HG03442 (cell line): Measurements from ENCODE around the gene KCNT2.
A peak's percentile ranks its signal among the peaks of the same experiment; 100 is the strongest.
"Not testable (repeated sequence)": the region's sequence is repeated elsewhere in the genome, so short reads cannot be mapped to it uniquely, and the experiment has no call there.

ENCODE experiments used
- ATAC-seq: cut with Tn5 transposase; IDR thresholded peaks from one replicate; pipeline ENCODE4 v1.9.1; 2021; ENCODE audit warnings: mild to moderate bottlenecking, moderate library complexity; ENCODE audit not compliant: unreplicated experiment

KCNT2 gene

GRCh38 chr1:196344453-196344852 lies 263.8 kb downstream of the KCNT2 start:
- ATAC-seq = no peak

DNA sequence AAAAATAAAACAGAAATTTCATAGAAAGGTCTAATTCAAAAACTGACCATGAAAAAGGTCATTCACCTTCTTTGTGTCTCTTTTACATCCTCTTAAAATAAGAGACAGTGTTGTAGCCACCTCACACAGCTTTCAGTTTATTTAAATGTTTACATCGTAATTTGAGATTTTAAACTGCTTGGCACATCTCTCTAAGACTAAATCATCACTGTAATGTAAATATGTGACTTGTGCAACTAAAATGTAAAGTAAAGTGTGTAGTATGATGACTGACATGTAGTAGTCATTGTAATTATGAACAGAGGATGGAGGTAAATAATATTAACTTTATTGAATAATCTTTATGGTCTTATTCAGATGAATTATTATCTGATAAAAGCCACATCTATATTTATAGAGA lies 283.9 kb downstream of the KCNT2 start:
- ATAC-seq = no peak

- no peak for ATAC-seq
Measured at GRCh38 chr1:196323869-196324268, 284.4 kb downstream of the KCNT2 start.

GRCh38 chr1:196319301-196319700 lies 288.9 kb downstream of the KCNT2 start:
- no peak for ATAC-seq

DNA sequence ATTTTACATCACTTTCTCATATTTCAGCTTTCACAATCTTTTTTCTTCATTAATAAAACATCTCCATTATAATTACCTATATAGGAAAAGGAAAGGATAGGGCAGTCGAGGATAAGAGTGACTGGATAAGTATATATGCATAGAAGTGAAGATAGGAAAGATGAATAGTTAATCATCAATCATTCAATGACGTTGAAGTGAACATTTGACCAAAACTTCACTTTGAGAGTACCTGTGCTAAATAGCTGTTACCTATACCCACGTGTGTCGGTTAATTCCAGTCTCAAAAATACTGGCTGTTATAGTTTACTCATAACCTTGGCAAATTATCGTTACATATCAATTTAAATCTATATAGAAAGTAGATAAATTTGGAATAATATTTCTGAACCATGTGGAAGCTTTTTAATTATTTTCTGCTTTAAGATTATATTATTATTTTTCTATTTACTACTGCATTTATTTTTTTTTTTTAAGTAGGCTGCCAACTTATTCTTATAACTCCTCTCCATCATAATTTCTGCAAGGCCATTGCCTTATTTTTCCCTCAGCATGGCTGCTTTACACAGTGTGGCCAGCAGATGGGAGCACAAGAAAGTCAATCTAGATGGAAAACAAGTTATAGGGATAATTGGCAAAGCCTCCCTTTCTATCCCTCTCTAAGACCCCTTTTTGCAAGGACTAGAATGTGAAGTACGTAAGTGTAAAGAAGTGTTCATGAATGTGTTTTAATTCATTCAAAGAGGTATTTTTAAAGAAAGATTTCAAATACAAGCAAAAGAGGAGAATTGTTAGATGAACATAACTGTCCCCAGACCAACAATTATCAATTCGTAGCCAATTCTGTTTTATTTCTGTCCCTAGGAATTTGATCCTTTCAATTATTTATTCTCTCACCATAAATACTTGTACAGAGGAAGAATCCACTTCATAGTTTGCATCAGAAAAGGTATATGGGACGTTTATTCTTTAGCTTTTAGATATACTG lies 290.4 kb downstream of the KCNT2 start:
- no peak for ATAC-seq

GRCh38 chr1:196312739-196313138 lies 295.5 kb downstream of the KCNT2 start:
- ATAC-seq = no peak

GRCh38 chr1:196309386-196309785 lies 298.9 kb downstream of the KCNT2 start:
- peak; percentile 65 for ATAC-seq

DNA sequence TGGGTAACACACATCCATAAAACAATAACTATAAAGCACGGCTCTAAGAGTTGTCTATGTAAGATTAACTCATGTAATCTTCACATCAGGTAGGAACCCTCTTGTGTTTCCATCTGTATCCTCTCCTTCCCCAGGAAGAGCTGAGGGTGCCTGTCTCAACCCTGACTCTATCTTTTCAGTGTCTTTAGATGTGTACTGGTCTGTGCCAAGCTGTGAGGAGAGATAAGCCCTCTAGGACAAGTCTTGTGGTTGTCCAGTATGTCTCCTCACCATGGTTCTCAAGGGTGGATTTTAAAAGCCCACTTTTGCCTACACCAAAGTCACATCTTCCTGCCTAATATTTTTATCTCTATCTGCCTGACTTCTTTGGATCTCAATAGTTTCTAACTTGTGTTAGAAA lies 300.1 kb downstream of the KCNT2 start:
- ATAC-seq = no peak

- no peak for ATAC-seq
Measured at GRCh38 chr1:196306421-196306820, 301.8 kb downstream of the KCNT2 start.

GRCh38 chr1:196305216-196305615 lies 303.0 kb downstream of the KCNT2 start:
- no peak for ATAC-seq

GRCh38 chr1:196302981-196303380 lies 305.3 kb downstream of the KCNT2 start:
- ATAC-seq = no peak

DNA sequence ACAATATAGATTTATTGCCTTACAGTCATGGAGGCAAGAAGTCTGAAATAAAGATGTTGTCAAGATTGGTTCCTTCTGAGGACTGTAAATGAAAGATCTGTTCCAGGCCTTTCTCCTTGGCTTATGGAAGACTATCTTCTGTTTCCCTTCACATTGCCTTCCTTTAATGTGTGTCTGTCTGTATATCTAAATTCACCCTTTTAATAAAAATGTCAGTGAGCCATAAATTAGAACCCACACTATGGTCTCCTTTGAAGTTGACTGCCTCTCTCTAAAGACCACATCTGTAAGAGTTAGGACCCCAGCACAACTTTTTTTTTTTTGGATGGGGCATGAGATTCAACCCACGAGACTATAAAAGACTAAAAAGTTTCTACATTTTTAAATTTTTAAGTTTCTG lies 305.8 kb downstream of the KCNT2 start:
- no peak for ATAC-seq

DNA sequence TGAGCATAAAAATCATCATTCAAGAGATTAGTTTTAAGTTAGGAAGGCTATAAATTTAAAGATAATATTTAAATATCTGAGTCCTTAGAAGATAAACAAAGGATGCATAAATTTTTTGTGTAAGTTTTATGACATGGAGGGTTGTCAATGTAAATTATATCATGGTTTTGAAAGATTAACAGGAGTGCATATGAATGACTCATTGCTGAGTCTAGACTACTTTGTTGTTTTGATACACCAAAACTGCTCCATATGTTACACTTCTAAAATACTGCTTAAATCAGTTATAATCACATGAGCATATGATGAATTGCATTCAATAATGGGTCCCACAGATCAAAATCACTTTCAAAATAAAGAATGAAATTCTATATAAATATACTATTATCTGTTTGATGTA lies 312.5 kb downstream of the KCNT2 start:
- ATAC-seq = no peak

GRCh38 chr1:196278816-196279215 lies 329.4 kb downstream of the KCNT2 start:
- ATAC-seq = no peak

- no peak for ATAC-seq
Measured at GRCh38 chr1:196277860-196278259, 330.4 kb downstream of the KCNT2 start.

DNA sequence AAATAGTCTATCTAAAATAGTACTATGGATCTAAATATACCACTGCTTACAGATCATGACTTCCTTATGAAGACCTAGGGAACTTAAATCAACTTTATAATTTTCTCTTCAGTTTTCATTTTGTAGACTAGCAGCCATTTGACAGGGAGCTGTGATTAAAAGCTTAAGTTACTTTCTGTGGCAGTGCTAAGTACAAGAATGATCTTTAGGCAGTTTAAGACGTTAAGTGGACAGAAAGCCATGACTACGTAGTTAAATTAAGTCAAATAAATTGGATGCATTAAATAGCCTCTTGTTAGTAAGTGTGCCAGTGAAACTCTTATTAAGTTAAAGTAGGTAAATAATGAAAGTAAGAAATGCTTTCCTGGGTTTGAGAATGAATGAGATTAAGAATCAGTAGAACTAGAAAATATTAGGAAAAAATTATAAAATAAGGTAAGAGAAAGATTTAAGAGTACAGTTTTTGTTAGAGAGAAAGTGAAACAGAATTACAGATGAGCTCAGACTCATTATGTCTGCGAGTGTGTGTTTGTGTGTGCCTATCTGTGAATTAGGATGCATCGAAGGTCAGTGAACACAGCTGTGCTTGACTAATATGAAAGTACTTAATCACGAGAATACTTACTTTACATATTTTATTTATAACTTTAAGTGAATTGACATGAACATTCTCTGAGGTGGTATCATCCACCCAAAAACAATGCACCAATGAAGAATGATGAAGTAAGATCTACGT lies 336.9 kb downstream of the KCNT2 start:
- no peak for ATAC-seq

DNA sequence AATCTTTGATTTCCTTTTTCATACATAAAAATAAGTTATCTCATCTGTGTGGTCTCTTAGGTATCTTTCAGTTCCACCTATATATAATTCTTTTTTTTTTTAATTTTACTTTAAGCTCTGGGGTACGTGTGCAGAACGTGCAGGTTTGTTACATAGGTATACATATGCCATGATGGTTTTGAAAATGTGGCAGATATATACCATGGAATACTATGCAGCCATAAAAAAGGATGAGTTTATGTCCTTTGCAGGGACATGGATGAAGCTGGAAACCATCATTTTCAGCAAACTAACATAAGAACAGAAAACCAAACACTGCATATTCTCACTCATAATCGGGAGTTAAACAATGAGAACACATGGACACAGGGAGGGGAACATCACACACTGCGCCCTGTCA lies 345.2 kb downstream of the KCNT2 start:
- ATAC-seq = not testable (repeated sequence)

GRCh38 chr1:196260270-196260669 lies 348.0 kb downstream of the KCNT2 start:
- ATAC-seq = no peak

GRCh38 chr1:196259316-196259715 lies 348.9 kb downstream of the KCNT2 start:
- ATAC-seq = no peak

- no peak for ATAC-seq
Measured at GRCh38 chr1:196255762-196256161, 352.5 kb downstream of the KCNT2 start.

GRCh38 chr1:196229546-196229945 lies 378.7 kb downstream of the KCNT2 start:
- ATAC-seq = no peak

DNA sequence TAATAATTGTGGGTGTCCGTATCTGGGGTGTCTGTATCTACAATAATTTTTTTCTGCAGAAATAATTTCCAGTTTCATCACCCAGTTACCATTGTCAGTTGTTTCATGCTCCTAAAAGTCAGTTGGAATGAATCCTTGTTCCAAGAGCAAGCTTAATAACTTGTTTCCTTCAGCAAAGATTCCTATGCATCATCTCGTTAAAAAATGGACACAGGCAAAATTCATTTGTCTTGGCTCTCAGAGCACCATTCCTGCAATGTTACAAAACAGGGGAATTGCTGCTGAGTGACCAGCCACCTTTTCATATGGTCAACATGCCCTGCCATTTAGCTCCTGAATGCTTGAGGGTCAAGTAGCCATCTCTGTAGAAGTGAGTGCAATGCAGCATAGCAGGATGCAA lies 393.4 kb downstream of the KCNT2 start:
- no peak for ATAC-seq
